Lower leg skin (tissue), 3 donors: ENCODE measurements around the gene MICAL2.

Experiments
- POLR2A ChIP-seq, 2 donors: fragments of 450-650 bp; IDR thresholded peaks; one replicate each; pipeline ENCODE4 v1.6.1; 2016 to 2017; ENCODE audit warnings: antibody characterized with exemption in 2 of 2, mild to moderate bottlenecking in 1 of 2, moderate library complexity in 1 of 2
- TF ChIP-seq, protein P1 (sequence below), 3 donors: fragments of 450-650 bp; IDR thresholded peaks; one replicate each; pipeline ENCODE4 v1.5.1; 2016; ENCODE audit warnings: antibody characterized with exemption in 3 of 3, mild to moderate bottlenecking in 3 of 3, moderate library complexity in 2 of 3

DNA sequence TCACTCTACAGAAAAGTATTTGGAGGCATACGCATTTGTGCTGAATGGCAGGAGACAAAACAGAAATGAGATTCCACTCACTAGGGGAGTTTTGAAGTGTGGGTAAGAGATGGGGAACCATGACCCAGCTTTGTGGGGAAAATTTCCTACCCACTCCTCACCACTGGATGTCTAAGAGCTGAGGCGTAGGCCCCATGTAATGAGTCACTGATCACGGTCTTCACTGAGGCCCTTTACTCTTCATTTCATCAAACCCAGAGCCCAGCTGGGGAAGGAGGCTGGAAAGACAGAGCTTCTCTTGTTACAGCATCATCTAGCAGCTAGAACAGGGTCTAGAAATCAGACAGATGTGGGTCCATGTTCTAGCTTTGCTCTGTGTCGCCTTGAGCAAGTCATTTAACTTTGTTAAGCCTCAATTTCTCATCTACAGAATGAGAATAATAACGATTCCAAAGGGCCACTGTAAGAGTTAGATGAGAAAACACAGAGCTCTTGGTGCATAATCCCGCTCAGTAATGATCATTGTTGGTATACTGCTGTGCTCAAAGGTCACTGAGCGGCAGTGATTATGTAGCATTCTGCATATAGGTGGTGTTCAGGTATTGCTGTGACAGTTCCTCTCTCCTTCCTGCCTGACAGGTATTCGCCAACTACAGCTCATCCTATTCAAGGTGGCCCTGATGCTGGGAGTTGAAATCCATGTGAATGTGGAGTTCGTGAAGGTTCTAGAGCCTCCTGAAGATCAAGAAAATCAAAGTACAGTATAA lies 97.2 kb downstream of the MICAL2 start:
- TF ChIP-seq, protein P1, sequence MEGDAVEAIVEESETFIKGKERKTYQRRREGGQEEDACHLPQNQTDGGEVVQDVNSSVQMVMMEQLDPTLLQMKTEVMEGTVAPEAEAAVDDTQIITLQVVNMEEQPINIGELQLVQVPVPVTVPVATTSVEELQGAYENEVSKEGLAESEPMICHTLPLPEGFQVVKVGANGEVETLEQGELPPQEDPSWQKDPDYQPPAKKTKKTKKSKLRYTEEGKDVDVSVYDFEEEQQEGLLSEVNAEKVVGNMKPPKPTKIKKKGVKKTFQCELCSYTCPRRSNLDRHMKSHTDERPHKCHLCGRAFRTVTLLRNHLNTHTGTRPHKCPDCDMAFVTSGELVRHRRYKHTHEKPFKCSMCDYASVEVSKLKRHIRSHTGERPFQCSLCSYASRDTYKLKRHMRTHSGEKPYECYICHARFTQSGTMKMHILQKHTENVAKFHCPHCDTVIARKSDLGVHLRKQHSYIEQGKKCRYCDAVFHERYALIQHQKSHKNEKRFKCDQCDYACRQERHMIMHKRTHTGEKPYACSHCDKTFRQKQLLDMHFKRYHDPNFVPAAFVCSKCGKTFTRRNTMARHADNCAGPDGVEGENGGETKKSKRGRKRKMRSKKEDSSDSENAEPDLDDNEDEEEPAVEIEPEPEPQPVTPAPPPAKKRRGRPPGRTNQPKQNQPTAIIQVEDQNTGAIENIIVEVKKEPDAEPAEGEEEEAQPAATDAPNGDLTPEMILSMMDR (IDR thresholded peaks at IDR 0.05), result no peak
- no peak for TF ChIP-seq POLR2A (IDR thresholded peaks at IDR 0.05)
